ENCODE data around the gene PHYHIPL.

GRCh38 chr10:59234194-59234593 is 57.8 kb downstream of the PHYHIPL start:
- no peak for TF ChIP-seq CTCF (IDR thresholded peaks at IDR 0.05 in 8 of 11, conservative IDR thresholded peaks at IDR 0.05 in 3 of 11)
- no peak for TF ChIP-seq POLR2A (IDR thresholded peaks at IDR 0.05)
- no peak for TF ChIP-seq POLR2AphosphoS5 (IDR thresholded peaks at IDR 0.05)
